ENCODE data around the gene SPEM1. TPM values are rescaled to one million over a fixed set of nuclear protein-coding genes. Genes with fewer than 3 reads are reported as not detected.

SPEM1 gene
- total RNA-seq, 1 donor from 2014 or later, result not detected

- H3K4me3 ChIP-seq (ENCODE audit: low read depth, low read length), result peak within 1 kb of the TSS; percentile 53
- H3K27me3 ChIP-seq (ENCODE audit: control insufficient read depth, insufficient read depth, low read length), result no peaks in the 10 kb centered on the region
- DNase-seq (ENCODE audit: low read depth), result no peak
- H3K36me3 ChIP-seq (ENCODE audit: control insufficient read depth, insufficient read depth, low read length), result no peaks in the 10 kb centered on the region
- TF ChIP-seq, protein P1, sequence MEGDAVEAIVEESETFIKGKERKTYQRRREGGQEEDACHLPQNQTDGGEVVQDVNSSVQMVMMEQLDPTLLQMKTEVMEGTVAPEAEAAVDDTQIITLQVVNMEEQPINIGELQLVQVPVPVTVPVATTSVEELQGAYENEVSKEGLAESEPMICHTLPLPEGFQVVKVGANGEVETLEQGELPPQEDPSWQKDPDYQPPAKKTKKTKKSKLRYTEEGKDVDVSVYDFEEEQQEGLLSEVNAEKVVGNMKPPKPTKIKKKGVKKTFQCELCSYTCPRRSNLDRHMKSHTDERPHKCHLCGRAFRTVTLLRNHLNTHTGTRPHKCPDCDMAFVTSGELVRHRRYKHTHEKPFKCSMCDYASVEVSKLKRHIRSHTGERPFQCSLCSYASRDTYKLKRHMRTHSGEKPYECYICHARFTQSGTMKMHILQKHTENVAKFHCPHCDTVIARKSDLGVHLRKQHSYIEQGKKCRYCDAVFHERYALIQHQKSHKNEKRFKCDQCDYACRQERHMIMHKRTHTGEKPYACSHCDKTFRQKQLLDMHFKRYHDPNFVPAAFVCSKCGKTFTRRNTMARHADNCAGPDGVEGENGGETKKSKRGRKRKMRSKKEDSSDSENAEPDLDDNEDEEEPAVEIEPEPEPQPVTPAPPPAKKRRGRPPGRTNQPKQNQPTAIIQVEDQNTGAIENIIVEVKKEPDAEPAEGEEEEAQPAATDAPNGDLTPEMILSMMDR (IDR thresholded peaks at IDR 0.05; ENCODE audit: insufficient read depth, low read length, poor library complexity, severe bottlenecking), result no peak
Observed at GRCh38 chr17:7380855-7381683, 39.1 kb upstream of the SPEM1 start, which contains the start of gene TNK1. Gene TNK1 (plus strand): TSS chr17:7381089. CDS start chr17:7382927, 1,838 bp downstream.

DNA sequence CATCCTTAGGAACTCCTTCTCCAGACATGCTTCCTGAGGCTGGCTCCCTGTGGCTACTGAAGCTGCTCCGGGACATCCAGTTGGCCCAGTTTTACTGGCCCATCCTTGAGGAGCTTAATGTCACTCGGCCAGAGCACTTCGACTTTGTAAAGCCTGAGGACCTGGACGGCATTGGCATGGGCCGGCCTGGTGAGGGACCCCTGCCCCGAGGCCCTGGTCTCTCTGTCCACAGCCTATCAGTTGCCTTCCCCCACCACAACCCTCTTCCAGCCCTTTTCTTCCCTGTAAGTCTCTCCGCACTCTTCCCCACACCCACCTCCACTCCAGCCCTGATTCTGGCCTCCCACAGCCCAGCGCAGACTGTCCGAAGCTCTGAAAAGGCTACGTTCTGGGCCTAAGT is 37.2 kb upstream of the SPEM1 start:
- Histone ChIP-seq H3K36me3 (ENCODE audit: control insufficient read depth, insufficient read depth, low read length) (no peaks in the 10 kb centered on the region), H3K27me3 (ENCODE audit: control insufficient read depth, insufficient read depth, low read length) (no peaks in the 10 kb centered on the region), H3K4me3 (ENCODE audit: low read depth, low read length) (no peak overlapping the region)
- TF ChIP-seq, protein P1 (IDR thresholded peaks at IDR 0.05; ENCODE audit: insufficient read depth, low read length, poor library complexity, severe bottlenecking), result no peak
- DNase-seq (ENCODE audit: low read depth), result no peak

DNA sequence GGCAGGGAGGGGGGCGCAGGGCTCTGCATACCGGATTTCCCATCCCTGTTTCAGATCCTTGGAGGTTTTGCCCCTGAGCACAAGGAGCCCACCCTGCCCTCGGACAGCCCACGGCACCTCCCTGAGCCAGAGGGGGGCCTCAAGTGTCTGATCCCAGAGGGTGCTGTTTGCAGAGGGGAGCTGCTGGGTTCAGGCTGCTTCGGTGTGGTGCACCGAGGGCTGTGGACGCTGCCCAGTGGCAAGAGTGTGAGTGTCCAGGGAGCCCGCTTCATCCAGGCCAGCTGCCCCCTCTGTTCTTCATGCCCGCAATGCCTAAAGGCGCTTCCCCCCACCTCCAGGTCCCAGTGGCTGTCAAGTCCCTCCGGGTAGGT is 36.8 kb upstream of the SPEM1 start:
- Histone ChIP-seq H3K27me3 (ENCODE audit: control insufficient read depth, insufficient read depth, low read length) (no peaks in the 10 kb centered on the region), H3K36me3 (ENCODE audit: control insufficient read depth, insufficient read depth, low read length) (no peaks in the 10 kb centered on the region), H3K4me3 (ENCODE audit: low read depth, low read length) (no peak overlapping the region)
- TF ChIP-seq, protein P1 (IDR thresholded peaks at IDR 0.05; ENCODE audit: insufficient read depth, low read length, poor library complexity, severe bottlenecking), result no peak
- no peak for DNase-seq (ENCODE audit: low read depth)

- Histone ChIP-seq H3K36me3 (ENCODE audit: control insufficient read depth, insufficient read depth, low read length) (no peaks in the 10 kb centered on the region), H3K4me3 (ENCODE audit: low read depth, low read length) (peak overlapping the region; percentile 28), H3K27me3 (ENCODE audit: control insufficient read depth, insufficient read depth, low read length) (no peaks in the 10 kb centered on the region)
- DNase-seq (ENCODE audit: low read depth), result no peak
- TF ChIP-seq, protein P1 (IDR thresholded peaks at IDR 0.05; ENCODE audit: insufficient read depth, low read length, poor library complexity, severe bottlenecking), result no peak
Observed at GRCh38 chr17:7383742-7384488, 36.2 kb upstream of the SPEM1 start.

DNA sequence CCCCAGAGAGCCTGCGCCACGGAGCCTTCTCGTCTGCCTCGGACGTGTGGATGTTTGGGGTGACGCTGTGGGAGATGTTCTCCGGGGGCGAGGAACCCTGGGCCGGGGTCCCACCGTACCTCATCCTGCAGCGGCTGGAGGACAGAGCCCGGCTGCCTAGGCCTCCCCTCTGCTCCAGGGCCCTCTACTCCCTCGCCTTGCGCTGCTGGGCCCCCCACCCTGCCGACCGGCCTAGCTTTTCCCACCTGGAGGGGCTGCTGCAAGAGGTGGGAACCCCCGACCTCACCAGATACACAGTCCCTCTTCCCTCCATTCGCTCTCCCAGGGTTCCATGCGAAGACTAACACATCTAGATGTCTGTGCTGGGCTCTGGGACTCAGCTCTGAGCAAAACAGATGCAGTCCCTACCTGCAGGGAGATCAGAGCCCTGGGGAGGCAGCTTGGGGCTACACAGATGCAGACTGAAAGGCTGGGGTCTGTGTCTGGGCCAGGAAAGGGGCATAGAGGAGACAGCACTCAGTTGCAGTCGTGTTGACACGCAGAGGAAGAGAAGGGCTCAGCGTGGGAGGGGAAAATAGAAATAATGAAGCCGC is 35.5 kb upstream of the SPEM1 start:
- TF ChIP-seq, protein P1 (IDR thresholded peaks at IDR 0.05; ENCODE audit: insufficient read depth, low read length, poor library complexity, severe bottlenecking), result no peak
- peak overlapping the region; percentile 28 for H3K4me3 ChIP-seq (ENCODE audit: low read depth, low read length)
- no peaks in the 10 kb centered on the region for H3K27me3 ChIP-seq (ENCODE audit: control insufficient read depth, insufficient read depth, low read length)
- no peak for DNase-seq (ENCODE audit: low read depth)
- no peaks in the 10 kb centered on the region for H3K36me3 ChIP-seq (ENCODE audit: control insufficient read depth, insufficient read depth, low read length)

All from kidney epithelial cell (primary cell).